GM23338 (cell line): Measurements from ENCODE around the gene EBF4. TPM values are rescaled to one million over a fixed set of nuclear protein-coding genes. Genes with fewer than 3 reads are reported as not detected.

ENCODE experiments used
- ATAC-seq: fragments of 200-7000 bp; cut with Tn5 transposase; 3 replicates; pipeline ENCODE4 v1.9.1; 2020
- DNase-seq: peaks from one replicate; pipeline ENCODE4 v3.0.0-alpha.2; 2015; ENCODE audit warnings: low spot score
- H2AFZ ChIP-seq: fragments of 200-600 bp; sonication (generic); 2 replicates; pipeline ENCODE4 v1.8.0; 2016; ENCODE audit warnings: antibody characterized with exemption, mild to moderate bottlenecking, moderate library complexity
- H3F3A ChIP-seq: fragments of 200-600 bp; sonication (generic); replicated peaks from 2 replicates; pipeline ENCODE4 v1.8.0; 2017; ENCODE audit warnings: antibody characterized with exemption, mixed run types, low read depth
- H3K27ac ChIP-seq: fragments of 200-600 bp; sonication (generic); 2 replicates; pipeline ENCODE4 v1.6.1; 2016; ENCODE audit warnings: low read depth
- H3K27me3 ChIP-seq: fragments of 200-600 bp; sonication (generic); 2 replicates; pipeline ENCODE4 v1.8.0; 2016; ENCODE audit warnings: mild to moderate bottlenecking, mixed run types, moderate library complexity; ENCODE audit not compliant: insufficient read depth
- H3K36me3 ChIP-seq: fragments of 200-600 bp; sonication (generic); 2 replicates; pipeline ENCODE4 v1.8.0; 2016; ENCODE audit warnings: mild to moderate bottlenecking; ENCODE audit not compliant: insufficient read depth
- H3K4me1 ChIP-seq: fragments of 200-600 bp; sonication (generic); 2 replicates; pipeline ENCODE4 v1.8.0; 2016; ENCODE audit warnings: mild to moderate bottlenecking, moderate library complexity; ENCODE audit not compliant: insufficient read depth
- H3K4me2 ChIP-seq: fragments of 200-600 bp; sonication (generic); 2 replicates; pipeline ENCODE4 v1.7.1; 2017; ENCODE audit warnings: mixed run types
- H3K4me3 ChIP-seq: fragments of 200-600 bp; sonication (generic); 2 replicates; pipeline ENCODE4 v1.6.1; 2016; ENCODE audit warnings: mixed run types
- H3K79me2 ChIP-seq: fragments of 200-600 bp; sonication (generic); replicated peaks from 2 replicates; pipeline ENCODE4 v1.8.0; 2017; ENCODE audit warnings: mild to moderate bottlenecking; ENCODE audit not compliant: insufficient read depth
- H3K9me2 ChIP-seq: fragments of 200-600 bp; sonication (generic); 2 replicates; pipeline ENCODE4 v1.8.0; 2017; ENCODE audit not compliant: insufficient read depth
- H4K20me1 ChIP-seq: fragments of 200-600 bp; sonication (generic); replicated peaks from 2 replicates; pipeline ENCODE4 v1.8.0; 2017; ENCODE audit warnings: mild to moderate bottlenecking; ENCODE audit not compliant: insufficient read depth
- H3K27ac Mint-ChIP-seq: 2 replicates; pipeline ENCODE4 v1.8.0; 2020; ENCODE audit warnings: inconsistent platforms, mild to moderate bottlenecking, moderate library complexity, mixed read lengths
- H3K27me3 Mint-ChIP-seq: 3 replicates; pipeline ENCODE4 v1.8.0; 2022; ENCODE audit warnings: low read depth, mild to moderate bottlenecking, moderate library complexity, mixed read lengths, inconsistent platforms; ENCODE audit not compliant: insufficient read depth, poor library complexity
- H3K36me3 Mint-ChIP-seq: 3 replicates; pipeline ENCODE4 v1.8.0; 2021; ENCODE audit warnings: low read depth, mild to moderate bottlenecking, inconsistent platforms, moderate library complexity, mixed read lengths
- H3K4me1 Mint-ChIP-seq: 3 replicates; pipeline ENCODE4 v1.8.0; 2020; ENCODE audit warnings: mild to moderate bottlenecking, inconsistent platforms, mixed read lengths
- H3K4me3 Mint-ChIP-seq: 3 replicates; pipeline ENCODE4 v1.8.0; 2021; ENCODE audit warnings: moderate library complexity, mild to moderate bottlenecking, inconsistent platforms, mixed read lengths
- H3K9me3 Mint-ChIP-seq: 3 replicates; pipeline ENCODE4 v1.8.0; 2020; ENCODE audit warnings: moderate library complexity, mild to moderate bottlenecking, inconsistent platforms, mixed read lengths
- CREB1 ChIP-seq: fragments of 250-450 bp; sonication (Bioruptor Pico); IDR thresholded peaks from 2 replicates; pipeline ENCODE4 v1.5.0; 2020; ENCODE audit warnings: low read depth, mild to moderate bottlenecking, moderate library complexity
- CTCF ChIP-seq, 2 experiments: fragments of 200-600 bp in 1 of 2; sonication (generic) in 1 of 2; conservative IDR thresholded peaks; 2 replicates each; pipeline versions ENCODE4 v1.5.1 to v1.6.1; 2016 to 2017; ENCODE audit warnings: antibody characterized with exemption in 2 of 2, low read depth in 2 of 2, mild to moderate bottlenecking in 2 of 2, moderate library complexity in 1 of 2
- EZH2 ChIP-seq: fragments of 200-600 bp; sonication (generic); IDR thresholded peaks from one replicate; pipeline ENCODE4 v1.8.0; 2017; ENCODE audit warnings: antibody characterized with exemption, mild to moderate bottlenecking, low read depth; ENCODE audit not compliant: unreplicated experiment
- EZH2phosphoT487 ChIP-seq: fragments of 200-600 bp; sonication (generic); IDR thresholded peaks from one replicate; pipeline ENCODE4 v1.8.1; 2018; ENCODE audit warnings: antibody characterized with exemption; ENCODE audit not compliant: unreplicated experiment
- JUNB ChIP-seq: IDR thresholded peaks from one replicate; pipeline ENCODE4 v1.6.1; 2016; ENCODE audit warnings: antibody characterized with exemption; ENCODE audit not compliant: unreplicated experiment
- POLR2AphosphoS5 ChIP-seq: IDR thresholded peaks from 2 replicates; pipeline ENCODE4 v1.6.1; 2016; ENCODE audit warnings: antibody characterized with exemption, low read depth
- STAT1 ChIP-seq: IDR thresholded peaks from one replicate; pipeline ENCODE4 v1.6.1; 2016; ENCODE audit warnings: antibody characterized with exemption; ENCODE audit not compliant: unreplicated experiment
- ZNF331 ChIP-seq: fragments of 250-450 bp; sonication (Bioruptor Pico); IDR thresholded peaks from 2 replicates; pipeline ENCODE4 v1.5.0; 2020; ENCODE audit warnings: low read depth, mild to moderate bottlenecking, moderate library complexity
- ZNF462 ChIP-seq: fragments of 250-450 bp; sonication (Bioruptor Pico); IDR thresholded peaks from 2 replicates; pipeline ENCODE4 v1.5.0; 2020; ENCODE audit warnings: mild to moderate bottlenecking, moderate library complexity
- polyA plus RNA-seq: library from polyadenylated mRNA; unstranded; fragments of >200 nt; fragmentation: Nextera tagmentation; extraction: Ambion mirVana; gene quantifications from 2 replicates; pipeline ENCODE4 v1.2.1, GENCODE V29; 2016
- total RNA-seq: library from RNA; depleted of rRNA; stranded (reverse); fragments of >200 nt; shearing (Covaris generic); gene quantifications from 2 replicates; pipeline ENCODE4 v1.2.3, GENCODE V29; 2014
- TF ChIP-seq, protein P1 (sequence below): IDR thresholded peaks from one replicate; pipeline ENCODE4 v1.6.1; 2018; ENCODE audit warnings: antibody characterized with exemption; ENCODE audit not compliant: unreplicated experiment
- TF ChIP-seq, protein P2 (sequence below): IDR thresholded peaks from 2 replicates; pipeline ENCODE4 v1.6.1; 2016; ENCODE audit warnings: antibody characterized with exemption

The EBF4 gene
- total and polyA plus RNA-seq, 2 experiments from 2014 or later = 0.66 to 1.6 TPM

- Histone ChIP-seq H3K4me1 (no peaks in the 10 kb centered on the region; the same call in 1 of the 2 replicates), H3K27me3 (no peaks in the 10 kb centered on the region), H3K4me2 (no peak overlapping the region), H3F3A (no peaks in the 10 kb centered on the region), H3K36me3 (no peaks in the 10 kb centered on the region), H3K79me2 (no peaks in the 10 kb centered on the region), H3K4me3 (no peak overlapping the region), H3K9me2 (no peaks in the 10 kb centered on the region), H4K20me1 (no peaks in the 10 kb centered on the region), H2AFZ (peak overlapping the region; percentile 43; the same call in 1 of the 2 replicates), H3K27ac (no peak overlapping the region)
- Mint-ChIP-seq H3K4me1 (no peaks in the 10 kb centered on the region), H3K4me3 (no peak overlapping the region), H3K27me3 (peaks cover 9% of the 10 kb centered on the region), H3K9me3 (0 out of 3 replicates have a peak, but pooled peaks cover 3% of the 10 kb centered on the region), H3K36me3 (no peaks in the 10 kb centered on the region), H3K27ac (no peak overlapping the region)
- DNase-seq = no peak
- no peak for ATAC-seq
- TF ChIP-seq, protein P1, sequence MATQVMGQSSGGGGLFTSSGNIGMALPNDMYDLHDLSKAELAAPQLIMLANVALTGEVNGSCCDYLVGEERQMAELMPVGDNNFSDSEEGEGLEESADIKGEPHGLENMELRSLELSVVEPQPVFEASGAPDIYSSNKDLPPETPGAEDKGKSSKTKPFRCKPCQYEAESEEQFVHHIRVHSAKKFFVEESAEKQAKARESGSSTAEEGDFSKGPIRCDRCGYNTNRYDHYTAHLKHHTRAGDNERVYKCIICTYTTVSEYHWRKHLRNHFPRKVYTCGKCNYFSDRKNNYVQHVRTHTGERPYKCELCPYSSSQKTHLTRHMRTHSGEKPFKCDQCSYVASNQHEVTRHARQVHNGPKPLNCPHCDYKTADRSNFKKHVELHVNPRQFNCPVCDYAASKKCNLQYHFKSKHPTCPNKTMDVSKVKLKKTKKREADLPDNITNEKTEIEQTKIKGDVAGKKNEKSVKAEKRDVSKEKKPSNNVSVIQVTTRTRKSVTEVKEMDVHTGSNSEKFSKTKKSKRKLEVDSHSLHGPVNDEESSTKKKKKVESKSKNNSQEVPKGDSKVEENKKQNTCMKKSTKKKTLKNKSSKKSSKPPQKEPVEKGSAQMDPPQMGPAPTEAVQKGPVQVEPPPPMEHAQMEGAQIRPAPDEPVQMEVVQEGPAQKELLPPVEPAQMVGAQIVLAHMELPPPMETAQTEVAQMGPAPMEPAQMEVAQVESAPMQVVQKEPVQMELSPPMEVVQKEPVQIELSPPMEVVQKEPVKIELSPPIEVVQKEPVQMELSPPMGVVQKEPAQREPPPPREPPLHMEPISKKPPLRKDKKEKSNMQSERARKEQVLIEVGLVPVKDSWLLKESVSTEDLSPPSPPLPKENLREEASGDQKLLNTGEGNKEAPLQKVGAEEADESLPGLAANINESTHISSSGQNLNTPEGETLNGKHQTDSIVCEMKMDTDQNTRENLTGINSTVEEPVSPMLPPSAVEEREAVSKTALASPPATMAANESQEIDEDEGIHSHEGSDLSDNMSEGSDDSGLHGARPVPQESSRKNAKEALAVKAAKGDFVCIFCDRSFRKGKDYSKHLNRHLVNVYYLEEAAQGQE = no peak
- TF ChIP-seq, protein P2, sequence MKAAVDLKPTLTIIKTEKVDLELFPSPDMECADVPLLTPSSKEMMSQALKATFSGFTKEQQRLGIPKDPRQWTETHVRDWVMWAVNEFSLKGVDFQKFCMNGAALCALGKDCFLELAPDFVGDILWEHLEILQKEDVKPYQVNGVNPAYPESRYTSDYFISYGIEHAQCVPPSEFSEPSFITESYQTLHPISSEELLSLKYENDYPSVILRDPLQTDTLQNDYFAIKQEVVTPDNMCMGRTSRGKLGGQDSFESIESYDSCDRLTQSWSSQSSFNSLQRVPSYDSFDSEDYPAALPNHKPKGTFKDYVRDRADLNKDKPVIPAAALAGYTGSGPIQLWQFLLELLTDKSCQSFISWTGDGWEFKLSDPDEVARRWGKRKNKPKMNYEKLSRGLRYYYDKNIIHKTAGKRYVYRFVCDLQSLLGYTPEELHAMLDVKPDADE = no peak
- no peak for TF ChIP-seq ZNF331
- no peak for TF ChIP-seq EZH2phosphoT487
- no peak for TF ChIP-seq CTCF (conservative IDR thresholded peaks at IDR 0.05; ENCODE audit: low read depth in 2 of 2)
- TF ChIP-seq JUNB = no peak
- no peak for TF ChIP-seq EZH2
- TF ChIP-seq ZNF462 (CRISPR knock-in tag) = no peak
- TF ChIP-seq POLR2AphosphoS5 = no peak
- no peak for TF ChIP-seq STAT1
- TF ChIP-seq CREB1 (CRISPR knock-in tag) = no peak
These were observed 82.6 kb downstream of the EBF4 start for GRCh38 chr20:2775139-2775538.
